ENCODE measurements around the gene PRAME.

PRAME gene

DNA sequence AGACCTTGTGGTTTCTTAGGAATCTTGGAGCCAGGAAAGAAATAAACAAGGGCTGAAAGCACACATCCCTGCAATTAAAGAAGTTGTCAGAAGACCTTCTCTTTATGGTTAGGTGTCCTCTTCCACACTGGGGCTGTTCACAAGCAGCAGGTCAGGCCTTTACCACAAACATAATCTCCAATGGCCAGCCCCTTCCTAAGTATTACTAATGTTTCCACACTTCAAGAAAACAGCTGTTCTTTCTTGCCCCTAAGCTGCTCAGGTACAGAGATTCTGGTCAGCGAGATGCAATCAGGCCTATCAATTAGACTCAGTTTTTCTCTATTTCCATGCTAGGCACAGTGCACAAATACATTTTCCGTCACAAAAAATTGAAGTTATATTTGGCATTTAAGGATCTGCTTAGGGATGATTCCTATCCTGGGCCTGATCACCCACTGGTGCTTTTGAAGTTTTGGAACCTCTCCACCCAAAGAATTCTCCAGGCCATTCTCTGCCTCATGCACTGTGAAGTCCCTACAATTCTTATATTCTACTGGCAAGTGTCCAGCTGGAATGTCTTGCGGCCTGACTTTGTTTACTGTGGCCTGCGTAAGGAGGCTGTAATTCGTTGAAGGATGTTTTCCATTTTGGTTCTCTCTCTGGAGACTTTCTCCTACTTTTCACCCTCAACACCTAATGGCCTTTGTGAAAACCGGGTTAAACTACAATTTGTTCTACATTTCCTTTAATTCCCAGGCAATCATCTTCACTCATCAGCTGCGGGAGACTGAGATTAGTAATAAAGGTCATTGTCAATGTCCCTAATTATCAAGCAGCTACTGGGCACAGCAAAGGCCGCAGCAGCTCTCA is 5.1 kb downstream of the PRAME start:
- Histone ChIP-seq H3K9me3 (no peaks in the 10 kb centered on the region), H3K27me3 (no peaks in the 10 kb centered on the region)

GRCh38 chr22:22553141-22553540 is 5.9 kb downstream of the PRAME start:
- Histone ChIP-seq H3K9me3 (no peaks in the 10 kb centered on the region), H3K27me3 (no peaks in the 10 kb centered on the region), H3K4me1 (0 out of 2 replicates have a peak, but pooled peaks cover 3% of the 10 kb centered on the region), H3K4me3 (ENCODE audit: low read depth, low read length) (no peak overlapping the region), H3K36me3 (no peaks in the 10 kb centered on the region)
- TF ChIP-seq, protein P1, sequence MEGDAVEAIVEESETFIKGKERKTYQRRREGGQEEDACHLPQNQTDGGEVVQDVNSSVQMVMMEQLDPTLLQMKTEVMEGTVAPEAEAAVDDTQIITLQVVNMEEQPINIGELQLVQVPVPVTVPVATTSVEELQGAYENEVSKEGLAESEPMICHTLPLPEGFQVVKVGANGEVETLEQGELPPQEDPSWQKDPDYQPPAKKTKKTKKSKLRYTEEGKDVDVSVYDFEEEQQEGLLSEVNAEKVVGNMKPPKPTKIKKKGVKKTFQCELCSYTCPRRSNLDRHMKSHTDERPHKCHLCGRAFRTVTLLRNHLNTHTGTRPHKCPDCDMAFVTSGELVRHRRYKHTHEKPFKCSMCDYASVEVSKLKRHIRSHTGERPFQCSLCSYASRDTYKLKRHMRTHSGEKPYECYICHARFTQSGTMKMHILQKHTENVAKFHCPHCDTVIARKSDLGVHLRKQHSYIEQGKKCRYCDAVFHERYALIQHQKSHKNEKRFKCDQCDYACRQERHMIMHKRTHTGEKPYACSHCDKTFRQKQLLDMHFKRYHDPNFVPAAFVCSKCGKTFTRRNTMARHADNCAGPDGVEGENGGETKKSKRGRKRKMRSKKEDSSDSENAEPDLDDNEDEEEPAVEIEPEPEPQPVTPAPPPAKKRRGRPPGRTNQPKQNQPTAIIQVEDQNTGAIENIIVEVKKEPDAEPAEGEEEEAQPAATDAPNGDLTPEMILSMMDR (IDR thresholded peaks at IDR 0.05; ENCODE audit: low read depth, low read length), result no peak
- no peak for DNase-seq

More for the DNA sequence above, 5.1 kb downstream of the PRAME start:
- Histone ChIP-seq H3K4me1 (0 out of 2 replicates have a peak, but pooled peaks cover 3% of the 10 kb centered on the region), H3K36me3 (no peaks in the 10 kb centered on the region), H3K4me3 (ENCODE audit: low read depth, low read length) (no peak overlapping the region)
- TF ChIP-seq, protein P1 (IDR thresholded peaks at IDR 0.05; ENCODE audit: low read depth, low read length), result no peak
- no peak for DNase-seq

DNA sequence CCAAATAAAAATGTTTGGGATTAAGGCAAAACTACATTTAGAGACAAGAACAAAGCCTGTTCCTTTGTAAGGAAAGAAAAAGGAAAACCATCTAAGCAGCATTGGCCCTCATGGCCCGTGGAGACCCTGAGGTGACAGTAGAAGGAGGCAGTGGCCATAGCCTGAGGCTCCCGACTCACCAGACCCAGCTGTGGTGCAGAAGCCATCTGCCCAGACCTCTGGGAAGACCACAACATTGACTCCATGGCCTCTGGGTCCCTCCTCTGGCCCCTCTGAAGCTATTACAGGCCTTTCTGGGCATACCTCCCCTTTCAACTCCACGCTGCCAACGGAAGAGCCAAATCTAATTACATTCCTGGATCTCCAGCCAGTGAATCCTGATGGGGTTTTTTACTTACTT is 6.4 kb downstream of the PRAME start:
- Histone ChIP-seq H3K36me3 (no peaks in the 10 kb centered on the region), H3K4me3 (ENCODE audit: low read depth, low read length) (no peak overlapping the region), H3K4me1 (0 out of 2 replicates have a peak, but pooled peaks cover 3% of the 10 kb centered on the region), H3K27me3 (no peaks in the 10 kb centered on the region), H3K9me3 (no peaks in the 10 kb centered on the region)
- TF ChIP-seq, protein P1 (IDR thresholded peaks at IDR 0.05; ENCODE audit: low read depth, low read length), result peak; percentile 59
- peak; percentile 71 for DNase-seq

GRCh38 chr22:22550789-22551434 is 8.2 kb downstream of the PRAME start:
- no peak overlapping the region for H3K4me3 ChIP-seq (ENCODE audit: low read depth, low read length)
- 0 out of 2 replicates have a peak, but pooled peaks cover 3% of the 10 kb centered on the region for H3K4me1 ChIP-seq
- no peaks in the 10 kb centered on the region for H3K9me3 ChIP-seq
- no peaks in the 10 kb centered on the region for H3K27me3 ChIP-seq
- H3K36me3 ChIP-seq, result no peaks in the 10 kb centered on the region
- no peak for DNase-seq
- TF ChIP-seq, protein P1 (IDR thresholded peaks at IDR 0.05; ENCODE audit: low read depth, low read length), result no peak

- TF ChIP-seq, protein P1 (IDR thresholded peaks at IDR 0.05; ENCODE audit: low read depth, low read length), result no peak
- no peak for DNase-seq
- Histone ChIP-seq H3K4me3 (ENCODE audit: low read depth, low read length) (no peak overlapping the region), H3K4me1 (0 out of 2 replicates have a peak, but pooled peaks cover 3% of the 10 kb centered on the region), H3K36me3 (no peaks in the 10 kb centered on the region), H3K27me3 (no peaks in the 10 kb centered on the region), H3K9me3 (no peaks in the 10 kb centered on the region)
Measured at GRCh38 chr22:22548910-22549309, 10.2 kb downstream of the PRAME start.

DNA sequence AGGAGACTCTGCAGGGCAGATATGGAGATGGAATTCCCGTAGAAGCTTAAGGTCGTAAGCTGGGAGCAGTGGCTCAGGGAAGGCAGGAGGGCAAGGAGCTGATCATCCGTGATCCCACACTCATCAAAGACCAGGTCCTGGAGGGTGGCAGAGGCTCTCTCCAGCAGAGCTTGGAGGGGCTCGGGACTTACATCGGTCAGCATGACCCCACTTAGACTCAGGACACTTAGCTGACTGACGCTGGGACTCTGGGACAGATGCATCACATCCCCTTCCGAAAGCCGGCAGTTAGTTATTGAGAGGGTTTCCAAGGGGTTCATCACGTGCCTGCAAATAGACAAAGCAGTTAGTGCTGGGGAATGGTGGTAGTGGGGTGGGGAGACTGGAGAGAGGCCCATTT is 10.7 kb downstream of the PRAME start:
- no peaks in the 10 kb centered on the region for H3K9me3 ChIP-seq
- DNase-seq, result no peak
- no peaks in the 10 kb centered on the region for H3K27me3 ChIP-seq
- TF ChIP-seq, protein P1 (IDR thresholded peaks at IDR 0.05; ENCODE audit: low read depth, low read length), result no peak
- no peaks in the 10 kb centered on the region for H3K4me1 ChIP-seq
- H3K36me3 ChIP-seq, result no peaks in the 10 kb centered on the region
- H3K4me3 ChIP-seq (ENCODE audit: low read depth, low read length), result no peak overlapping the region
